ENCODE measurements around the gene KATNB1.
"Not testable (repeated sequence)": the region's sequence is repeated elsewhere in the genome, so short reads cannot be mapped to it uniquely, and the experiment has no call there.

Gene KATNB1

DNA sequence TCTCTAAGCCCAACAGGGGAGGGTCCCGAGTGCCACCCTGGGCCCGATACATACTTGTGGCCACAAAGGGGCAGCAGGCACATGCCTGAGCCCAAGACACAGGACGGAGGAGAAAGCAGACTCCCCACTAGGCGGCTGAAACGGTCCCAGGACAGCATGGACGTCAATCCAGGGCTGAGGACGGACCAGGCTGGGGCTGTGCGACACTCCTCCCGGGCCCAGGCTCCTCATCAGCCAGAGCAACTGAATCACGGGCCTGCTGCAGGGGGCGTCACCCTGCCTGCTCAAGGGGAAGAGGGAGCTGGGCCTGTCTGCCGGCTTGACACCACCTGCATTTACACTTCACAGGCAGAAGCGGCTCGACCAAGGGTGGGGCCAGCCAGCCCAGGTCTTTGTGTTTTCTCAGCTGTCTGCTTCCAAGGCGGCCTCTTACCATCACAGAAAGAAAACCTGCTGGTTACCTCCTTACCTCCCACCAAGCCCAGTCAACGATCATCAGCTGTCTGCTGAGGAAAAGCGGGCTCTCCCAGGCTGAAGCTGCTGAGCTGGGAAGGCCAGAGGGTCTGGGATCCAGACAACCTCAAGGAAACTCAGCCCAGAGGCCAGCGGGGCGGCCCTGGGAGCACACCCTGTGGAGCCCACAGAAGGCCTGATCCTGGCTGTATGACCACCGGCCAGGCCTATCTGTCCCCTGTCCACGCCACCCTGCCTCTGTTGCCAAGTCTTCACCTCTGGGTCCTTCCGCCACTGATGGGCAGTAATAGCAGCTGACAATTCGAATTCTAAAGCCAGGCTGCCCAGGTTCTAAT is 40.3 kb downstream of the KATNB1 start:
- no peak for TF ChIP-seq ZFX (IDR thresholded peaks at IDR 0.05)
- TF ChIP-seq, protein P1, sequence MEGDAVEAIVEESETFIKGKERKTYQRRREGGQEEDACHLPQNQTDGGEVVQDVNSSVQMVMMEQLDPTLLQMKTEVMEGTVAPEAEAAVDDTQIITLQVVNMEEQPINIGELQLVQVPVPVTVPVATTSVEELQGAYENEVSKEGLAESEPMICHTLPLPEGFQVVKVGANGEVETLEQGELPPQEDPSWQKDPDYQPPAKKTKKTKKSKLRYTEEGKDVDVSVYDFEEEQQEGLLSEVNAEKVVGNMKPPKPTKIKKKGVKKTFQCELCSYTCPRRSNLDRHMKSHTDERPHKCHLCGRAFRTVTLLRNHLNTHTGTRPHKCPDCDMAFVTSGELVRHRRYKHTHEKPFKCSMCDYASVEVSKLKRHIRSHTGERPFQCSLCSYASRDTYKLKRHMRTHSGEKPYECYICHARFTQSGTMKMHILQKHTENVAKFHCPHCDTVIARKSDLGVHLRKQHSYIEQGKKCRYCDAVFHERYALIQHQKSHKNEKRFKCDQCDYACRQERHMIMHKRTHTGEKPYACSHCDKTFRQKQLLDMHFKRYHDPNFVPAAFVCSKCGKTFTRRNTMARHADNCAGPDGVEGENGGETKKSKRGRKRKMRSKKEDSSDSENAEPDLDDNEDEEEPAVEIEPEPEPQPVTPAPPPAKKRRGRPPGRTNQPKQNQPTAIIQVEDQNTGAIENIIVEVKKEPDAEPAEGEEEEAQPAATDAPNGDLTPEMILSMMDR (conservative IDR thresholded peaks at IDR 0.05): peak; percentile 70
- H3K27ac ChIP-seq: no peak overlapping the region

DNA sequence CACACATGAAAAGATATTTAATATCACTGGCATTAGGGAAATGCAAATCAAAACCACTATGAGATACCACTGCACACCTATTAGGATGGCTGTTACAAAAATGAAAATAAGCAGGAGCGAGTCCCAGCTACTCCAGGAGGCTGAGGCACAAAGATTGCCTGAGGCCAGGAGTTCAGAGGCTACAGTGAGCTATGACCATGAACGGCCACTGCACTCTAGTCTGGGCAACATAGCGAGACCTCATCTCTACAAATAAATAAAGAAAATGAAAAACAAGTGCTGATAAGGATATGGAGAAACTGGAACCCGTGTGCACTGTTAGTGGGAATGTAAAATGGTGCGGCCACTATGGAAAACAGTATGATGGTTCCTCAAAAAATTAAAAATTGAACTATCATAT is 43.1 kb downstream of the KATNB1 start:
- no peak overlapping the region for H3K27ac ChIP-seq
- TF ChIP-seq ZFX (IDR thresholded peaks at IDR 0.05): no peak
- TF ChIP-seq, protein P1 (conservative IDR thresholded peaks at IDR 0.05): no peak

DNA sequence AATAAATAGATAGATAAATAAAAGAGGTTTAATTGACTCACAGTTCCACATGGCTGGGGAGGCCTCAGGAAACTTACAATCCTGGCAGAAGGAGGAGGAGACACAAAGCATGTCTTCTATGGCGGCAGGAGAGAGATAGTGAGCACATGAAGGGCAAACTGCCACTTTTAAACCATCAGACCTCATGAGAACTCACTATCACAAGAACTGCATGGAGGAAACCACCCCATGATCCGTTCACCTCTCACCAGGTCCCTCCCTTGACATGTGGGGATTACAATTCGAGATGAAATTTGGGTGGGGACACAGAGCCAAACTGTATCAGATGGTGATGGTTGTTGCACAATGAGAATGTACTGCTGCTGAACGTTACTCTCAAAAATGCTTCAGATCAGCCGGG is 44.3 kb downstream of the KATNB1 start:
- not testable (repeated sequence) for H3K27ac ChIP-seq

DNA sequence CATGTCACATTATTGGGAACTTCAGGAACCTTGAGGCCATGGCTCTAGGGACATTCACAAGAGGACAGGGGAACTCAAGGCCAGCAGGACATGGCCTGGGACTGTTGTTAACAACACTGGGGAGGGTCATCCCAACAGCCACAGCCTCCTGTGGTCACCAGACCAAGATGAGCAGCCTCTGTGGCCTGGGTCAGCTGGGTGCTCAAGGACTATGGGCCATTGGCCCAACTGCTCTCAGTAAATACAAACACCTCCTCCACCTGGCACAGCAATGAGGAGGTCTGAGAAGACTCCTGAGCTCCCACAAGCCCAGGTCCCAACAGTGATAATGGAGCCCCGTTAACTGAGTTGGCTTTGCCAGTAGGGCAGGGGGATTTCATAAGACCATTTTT is 45.8 kb downstream of the KATNB1 start:
- H3K27ac ChIP-seq: no peak overlapping the region
- TF ChIP-seq ZFX (IDR thresholded peaks at IDR 0.05): no peak
- TF ChIP-seq, protein P1 (conservative IDR thresholded peaks at IDR 0.05): no peak

DNA sequence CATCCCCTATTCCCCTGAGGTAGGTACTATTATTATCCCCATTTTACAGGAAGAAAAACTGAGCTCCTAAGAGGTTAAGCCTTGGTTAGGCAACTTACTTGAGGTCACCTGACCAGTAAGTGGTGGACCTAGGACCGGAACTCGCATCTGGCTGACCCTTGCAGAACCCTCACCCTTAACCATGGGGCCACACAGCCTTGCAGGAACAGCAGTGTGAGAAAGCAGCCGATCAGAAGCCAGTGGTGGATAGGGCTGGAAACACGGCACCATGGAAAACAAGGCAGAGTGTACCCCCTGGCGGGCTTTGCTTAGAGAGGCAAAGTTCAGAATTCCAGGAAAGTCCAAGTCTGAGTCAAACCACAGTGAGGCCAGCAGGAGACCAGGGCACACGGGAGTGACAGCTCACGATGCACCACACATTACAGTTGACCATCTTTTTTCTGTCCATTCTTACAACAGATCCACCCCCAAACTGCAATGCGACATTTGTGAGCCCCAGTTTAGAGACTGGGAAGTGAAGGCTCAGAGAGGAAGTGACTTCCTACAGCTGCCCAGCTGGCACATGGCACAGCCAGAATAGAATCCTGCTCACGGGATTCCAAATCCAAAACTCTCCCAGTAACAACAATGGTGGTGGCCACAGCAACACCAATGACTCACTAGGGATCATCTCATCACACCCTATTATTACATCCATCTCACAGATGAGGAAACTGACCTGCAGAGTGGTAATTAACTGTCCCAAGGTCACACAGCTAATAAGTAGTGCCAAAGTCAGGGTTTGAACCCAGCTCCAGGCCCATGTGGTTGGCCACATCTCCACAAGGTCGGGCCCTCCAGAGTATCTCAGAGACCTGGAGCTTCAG is 46.4 kb downstream of the KATNB1 start:
- H3K27ac ChIP-seq: no peak overlapping the region
- TF ChIP-seq, protein P1 (conservative IDR thresholded peaks at IDR 0.05): no peak
- no peak for TF ChIP-seq ZFX (IDR thresholded peaks at IDR 0.05)

DNA sequence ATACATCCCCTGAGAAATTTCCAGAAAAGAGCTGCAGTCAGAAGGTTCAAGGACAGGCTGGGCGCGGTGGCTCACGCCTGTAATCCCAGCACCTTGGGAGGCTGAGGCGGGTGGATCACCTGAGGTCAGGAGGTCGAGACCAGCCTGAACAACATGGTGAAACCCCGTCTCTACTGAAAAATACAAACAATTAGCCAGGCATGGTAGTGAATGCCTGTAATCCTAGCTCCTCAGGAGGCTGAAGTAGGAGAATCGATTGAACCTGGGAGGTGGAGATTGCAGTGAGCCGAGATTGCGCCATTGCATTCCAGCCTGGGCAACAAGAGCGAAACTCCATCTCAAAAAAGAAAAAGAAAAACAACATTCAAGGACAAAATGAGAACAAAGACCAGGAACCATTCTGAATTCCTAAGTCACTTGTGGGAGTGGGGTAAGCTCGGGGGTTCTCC is 47.1 kb downstream of the KATNB1 start:
- H3K27ac ChIP-seq: not testable (repeated sequence)

DNA sequence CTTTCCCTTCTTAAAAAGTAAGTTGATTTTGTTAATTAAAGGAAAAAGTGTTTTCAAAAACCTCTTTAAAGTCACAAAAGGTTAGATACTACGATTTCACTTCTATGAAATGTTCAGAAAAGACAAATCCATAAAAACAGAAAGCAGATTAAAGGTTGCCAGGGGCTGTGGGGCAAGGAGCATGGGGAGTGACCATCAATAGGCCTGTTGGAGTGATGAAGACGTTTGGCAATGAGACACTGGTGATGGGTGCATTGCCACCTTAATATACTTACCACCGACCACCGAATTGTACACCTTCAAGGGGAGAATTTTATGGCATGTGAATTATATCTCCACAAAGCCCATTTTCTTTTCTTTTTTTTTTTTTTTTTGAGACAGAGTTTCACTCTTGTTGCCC is 47.5 kb downstream of the KATNB1 start:
- no peak overlapping the region for H3K27ac ChIP-seq
- TF ChIP-seq, protein P1 (conservative IDR thresholded peaks at IDR 0.05): no peak
- TF ChIP-seq ZFX (IDR thresholded peaks at IDR 0.05): no peak

DNA sequence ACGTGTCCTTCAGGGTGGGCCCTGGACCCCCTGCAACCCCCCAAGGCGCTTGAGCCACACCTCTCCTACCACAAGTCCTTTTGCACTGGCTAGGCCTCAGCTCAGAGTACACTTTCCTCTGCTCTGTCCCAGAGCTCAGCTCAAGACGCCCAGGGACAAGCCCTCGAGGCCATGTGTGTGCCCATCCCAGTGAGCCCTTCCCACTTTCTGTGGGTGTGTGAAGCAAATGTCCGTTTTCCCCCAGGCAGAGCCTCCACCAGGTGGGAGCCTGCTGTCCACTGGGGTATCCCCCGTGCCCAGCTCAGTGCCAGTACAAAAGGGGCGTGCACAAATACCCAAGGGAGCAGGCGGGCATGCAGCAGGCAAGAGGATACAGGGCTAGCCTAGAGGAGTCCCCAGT is 48.3 kb downstream of the KATNB1 start:
- H3K27ac ChIP-seq: no peak overlapping the region
- TF ChIP-seq ZFX (IDR thresholded peaks at IDR 0.05): no peak
- TF ChIP-seq, protein P1 (conservative IDR thresholded peaks at IDR 0.05): no peak
